ENCODE measurements around the gene ZP1.

ZP1 gene

DNA sequence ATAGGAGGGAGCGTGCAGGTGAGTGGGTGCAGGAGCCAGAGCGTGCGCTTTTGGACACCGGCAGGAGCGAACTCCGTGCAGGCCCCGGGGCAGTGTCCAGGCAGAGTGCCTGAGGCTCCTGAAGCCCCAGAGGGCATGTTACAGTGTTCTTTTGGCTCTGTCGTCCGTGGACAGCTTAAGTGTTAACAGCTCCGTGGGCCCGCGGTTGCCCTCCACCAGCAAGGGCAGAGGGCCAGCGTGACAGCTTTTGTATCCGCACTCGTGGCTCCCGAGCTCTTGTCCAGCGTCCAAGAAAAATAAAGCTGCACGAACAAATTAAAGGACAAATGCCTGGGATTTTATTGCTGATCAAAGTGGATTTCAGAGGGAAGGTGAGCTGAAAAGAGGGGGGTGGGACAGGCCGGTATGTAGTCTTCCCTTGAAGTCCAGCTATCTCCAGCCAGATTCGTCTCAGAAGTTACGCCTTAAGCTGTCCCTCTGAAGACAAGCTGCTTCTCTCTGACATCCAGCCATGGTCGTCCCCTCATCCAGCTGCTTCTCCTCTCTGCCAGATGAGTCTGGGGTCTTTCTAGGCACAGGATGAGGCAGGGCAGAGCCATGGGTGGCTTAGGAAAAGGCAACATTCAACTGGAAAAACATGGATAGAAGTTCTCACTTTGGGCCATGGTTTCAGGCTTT lies 45.6 kb downstream of the ZP1 start:
- no peak for DNase-seq

DNA sequence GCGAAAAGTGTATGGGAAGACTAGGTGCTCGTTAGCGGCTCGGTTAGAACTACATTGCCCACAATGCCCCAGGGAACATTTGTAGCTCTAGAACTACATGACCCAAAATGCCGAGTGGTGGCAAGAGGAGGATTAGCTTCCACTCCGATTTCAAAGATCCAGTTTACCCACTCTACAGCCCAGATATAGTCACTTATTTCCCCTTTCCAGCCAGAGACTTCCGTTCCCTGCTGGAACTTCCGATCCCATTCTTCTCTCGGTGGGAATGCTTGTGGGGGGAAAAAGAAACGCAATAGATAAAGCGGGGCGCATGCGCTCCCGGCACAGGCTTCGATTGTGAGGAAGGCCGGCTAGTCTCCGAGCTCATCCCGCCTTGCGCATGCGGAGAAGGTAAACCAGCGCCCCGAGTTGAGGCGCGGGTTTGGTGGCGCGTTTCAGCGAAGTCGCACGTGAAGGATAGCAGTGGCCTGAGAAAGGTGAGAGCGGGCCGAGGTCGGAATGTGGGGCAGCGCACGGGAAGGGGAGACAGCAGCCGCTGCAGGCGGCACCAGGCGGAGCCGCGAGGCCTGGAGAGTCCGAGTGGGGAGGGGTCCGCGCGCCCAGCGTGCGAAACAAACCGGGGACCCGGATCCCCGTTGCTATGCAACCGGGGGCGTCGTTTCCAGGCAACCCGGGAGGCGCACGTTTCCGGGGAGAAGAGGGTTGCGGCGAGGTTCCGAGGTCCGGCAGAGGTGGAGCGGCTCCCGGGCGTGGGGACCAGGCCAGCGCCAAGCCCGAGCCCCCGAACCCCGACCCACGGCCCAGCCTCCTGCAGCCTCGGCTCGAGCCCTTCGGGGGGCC lies 46.7 kb downstream of the ZP1 start, which contains the start of gene TMEM109:
TSS of gene TMEM109 (plus strand) at position 366 of the 840 bp plus-strand sequence. CDS start 5,536 bp downstream, outside the sequence.
- peak; percentile 58 to 82 (median 72) for DNase-seq

DNA sequence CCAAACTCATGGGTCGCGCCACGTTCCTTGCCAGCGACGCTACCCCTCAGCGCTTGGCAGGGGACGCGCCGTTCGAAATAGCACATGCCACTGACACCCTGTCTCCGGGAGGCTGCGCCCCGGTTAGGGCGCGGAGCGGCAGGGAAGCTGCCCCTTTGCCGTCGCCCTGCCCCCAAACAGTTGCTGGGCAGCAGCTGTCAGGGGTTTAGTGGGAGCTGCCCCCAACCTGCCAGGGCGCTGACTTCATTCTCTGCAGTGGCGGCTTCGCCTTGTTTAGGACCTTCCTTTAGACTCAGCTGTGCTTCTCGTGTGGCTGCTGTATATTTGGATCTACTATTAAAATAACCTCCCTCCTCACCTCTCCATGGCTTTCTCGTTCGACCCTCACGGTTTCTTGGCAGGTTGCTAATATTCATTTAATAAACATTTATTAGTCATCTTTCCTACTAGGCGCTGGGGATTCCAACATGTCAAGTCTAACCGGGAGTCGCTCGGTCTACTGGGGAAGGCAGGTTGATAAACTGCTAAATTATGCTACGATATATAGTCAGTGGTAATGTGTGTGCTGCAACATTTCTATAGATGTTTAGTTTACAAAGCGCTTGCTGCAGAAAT lies 47.4 kb downstream of the ZP1 start:
- DNase-seq: peak in 1 of 4 experiments; percentile 39

GRCh38 chr11:60915248-60915914 lies 48.0 kb downstream of the ZP1 start:
- peak in 3 of 4 experiments; percentile 47 to 52 (median 50) for DNase-seq

GRCh38 chr11:60916669-60917206 lies 49.4 kb downstream of the ZP1 start:
- no peak for DNase-seq

DNA sequence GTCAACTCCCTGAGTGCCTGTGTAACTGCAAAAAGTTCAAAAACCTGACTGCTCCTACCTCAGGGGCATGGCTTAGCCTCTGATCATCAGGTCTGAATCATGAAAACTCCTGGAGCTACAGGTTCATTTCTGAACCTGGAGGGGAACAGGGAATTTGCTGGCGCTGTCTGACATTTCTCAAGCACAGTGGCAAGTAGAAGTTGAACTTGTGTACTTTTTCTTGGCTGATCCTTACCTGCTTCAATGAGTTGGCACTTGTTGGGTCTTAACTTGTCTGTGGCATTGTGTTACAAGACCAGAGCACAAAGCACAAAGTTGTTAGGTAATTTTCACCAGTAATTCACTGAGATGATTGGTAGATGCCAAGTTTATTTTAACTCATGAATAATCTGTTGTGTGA lies 49.9 kb downstream of the ZP1 start:
- DNase-seq: no peak

GRCh38 chr11:60918251-60918938 lies 51.1 kb downstream of the ZP1 start:
- no peak for DNase-seq

- no peak for DNase-seq
Observed at GRCh38 chr11:60918939-60919265, 51.6 kb downstream of the ZP1 start.

DNA sequence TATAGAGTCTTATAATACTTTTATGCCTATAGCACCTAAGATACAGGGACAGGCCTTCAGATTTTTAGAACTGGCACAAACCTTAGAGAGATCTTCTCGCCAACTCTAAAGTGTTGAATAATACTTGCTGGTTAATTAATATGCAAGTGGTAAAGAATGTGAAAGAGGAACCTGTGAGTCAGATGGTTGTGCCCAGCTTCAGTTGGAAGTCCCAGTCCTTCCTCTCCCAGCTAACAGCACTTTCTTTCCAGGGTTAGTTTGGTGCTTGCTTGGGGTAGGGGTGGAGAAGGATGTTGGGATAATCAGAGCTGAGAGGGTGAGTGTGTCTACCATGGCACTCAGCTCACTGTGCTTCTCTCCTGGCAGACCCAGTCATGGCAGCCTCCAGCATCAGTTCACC lies 52.0 kb downstream of the ZP1 start:
- DNase-seq: no peak

DNA sequence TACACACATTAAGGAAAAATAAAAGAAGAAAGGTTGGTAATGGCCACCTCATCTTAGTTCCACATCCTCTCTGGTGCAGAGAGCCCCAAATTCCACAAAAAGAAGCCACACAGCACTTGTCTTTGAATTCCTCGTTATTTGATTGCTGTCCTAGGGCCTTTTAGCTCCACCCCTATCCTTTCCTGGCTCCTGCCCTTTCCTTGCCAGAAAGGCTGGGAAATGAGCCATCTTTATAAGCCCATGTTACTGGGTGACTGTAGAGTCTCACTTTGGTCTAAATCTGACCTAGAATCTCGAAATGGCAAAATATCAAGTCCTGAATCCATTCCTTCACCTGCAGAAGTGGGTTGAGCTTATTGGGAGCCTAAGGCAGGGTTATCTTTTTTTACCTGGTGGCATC lies 52.6 kb downstream of the ZP1 start:
- no peak for DNase-seq

DNA sequence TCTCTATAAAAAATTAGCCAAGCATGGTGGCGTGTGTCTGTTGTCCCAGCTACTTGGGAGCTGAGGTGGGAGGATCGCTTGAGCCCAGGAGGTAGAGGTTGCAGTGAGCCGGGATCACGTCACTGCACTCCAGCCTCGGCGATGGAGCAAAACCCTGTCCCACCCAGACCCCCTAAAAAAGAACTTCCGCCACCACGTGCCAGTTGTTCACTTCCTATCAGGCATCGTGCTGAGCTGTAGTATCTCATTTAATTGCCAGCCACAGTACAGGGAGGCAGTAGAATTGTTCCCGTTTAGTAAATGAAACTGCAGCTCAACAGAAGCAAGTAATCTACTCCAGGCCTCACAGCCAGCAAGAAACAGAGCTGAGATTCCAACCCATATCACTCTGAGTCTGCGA lies 53.9 kb downstream of the ZP1 start:
- no peak for DNase-seq

DNA sequence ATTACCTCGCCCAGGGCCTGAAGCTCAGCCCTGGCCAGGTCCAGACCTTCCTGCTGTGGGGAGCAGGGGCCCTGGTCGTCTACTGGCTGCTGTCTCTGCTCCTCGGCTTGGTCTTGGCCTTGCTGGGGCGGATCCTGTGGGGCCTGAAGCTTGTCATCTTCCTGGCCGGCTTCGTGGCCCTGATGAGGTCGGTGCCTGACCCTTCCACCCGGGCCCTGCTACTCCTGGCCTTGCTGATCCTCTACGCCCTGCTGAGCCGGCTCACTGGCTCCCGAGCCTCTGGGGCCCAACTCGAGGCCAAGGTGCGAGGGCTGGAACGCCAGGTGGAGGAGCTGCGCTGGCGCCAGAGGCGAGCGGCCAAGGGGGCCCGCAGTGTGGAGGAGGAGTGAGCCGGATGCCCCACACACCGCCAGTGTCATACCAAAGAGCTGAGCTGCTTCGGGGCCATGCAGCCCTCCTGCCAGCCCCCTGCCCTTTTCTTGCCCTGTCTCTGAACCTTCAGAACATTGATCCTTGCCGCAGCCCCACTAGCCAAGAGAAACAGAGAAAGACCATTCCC lies 54.5 kb downstream of the ZP1 start:
- no peak for DNase-seq

GRCh38 chr11:60922906-60923305 lies 55.6 kb downstream of the ZP1 start:
- no peak for DNase-seq

- DNase-seq: no peak
Observed at GRCh38 chr11:60923326-60923725, 56.0 kb downstream of the ZP1 start.

GRCh38 chr11:60923800-60924109 lies 56.4 kb downstream of the ZP1 start:
- no peak for DNase-seq

DNA sequence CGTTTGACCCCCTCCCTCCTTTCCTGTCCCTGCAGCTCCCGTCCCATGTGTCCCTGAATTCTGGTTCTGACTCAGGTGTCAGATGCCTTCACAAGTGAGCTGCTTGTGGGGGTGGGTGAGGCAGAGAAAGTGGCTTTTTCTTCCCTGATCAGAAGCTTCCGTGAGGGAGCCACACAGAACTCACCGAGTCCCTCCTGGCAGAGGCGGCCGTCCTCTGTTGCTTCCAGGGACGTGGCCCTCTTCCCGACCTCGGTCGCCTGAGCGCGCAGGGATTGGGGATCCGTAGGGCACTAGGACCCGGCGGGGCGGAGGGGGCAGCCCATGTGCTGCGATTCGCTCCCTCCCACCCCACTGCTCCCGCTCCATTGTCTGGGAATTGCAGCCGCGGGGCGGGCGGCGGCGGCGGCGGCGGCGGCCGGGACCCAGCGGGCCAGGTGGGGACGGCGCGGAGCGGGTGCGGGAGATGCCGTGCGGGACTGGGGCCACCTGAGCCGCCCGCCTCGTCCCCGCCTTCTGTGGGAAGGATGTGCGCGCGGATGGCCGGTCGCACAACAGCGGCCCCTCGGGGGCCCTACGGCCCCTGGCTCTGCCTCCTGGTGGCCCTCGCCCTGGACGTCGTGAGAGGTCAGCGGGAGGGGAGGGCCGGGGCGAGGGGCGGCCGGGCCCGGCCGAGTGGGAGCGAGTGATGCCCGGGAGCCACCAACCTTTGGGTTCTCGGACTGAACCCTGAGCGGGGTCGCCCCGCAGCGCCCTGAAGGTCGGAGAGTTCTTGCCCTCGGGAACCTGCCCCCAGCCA lies 57.0 kb downstream of the ZP1 start, which contains the start of gene TMEM132A:
TSS of gene TMEM132A (plus strand) at position 351 of the 796 bp plus-strand sequence. CDS start at position 525, 174 bp downstream.
- DNase-seq: no peak
